ENCODE data around the gene KCNH1.

Gene KCNH1

GRCh38 chr1:210652329-210652954, 481.5 kb downstream of the KCNH1 start:
- DNase-seq (ENCODE audit: extremely low read depth, insufficient read length): no peak
- H3K27me3 ChIP-seq (replicated peaks; ENCODE audit: control insufficient read depth, insufficient read depth, low read length): no peaks in the 10 kb centered on the region

GRCh38 chr1:210650403-210650802, 483.5 kb downstream of the KCNH1 start:
- Histone ChIP-seq H3K36me3 (ENCODE audit: control insufficient read depth, insufficient read depth, low read length) (no peaks in the 10 kb centered on the region), H3K4me3 (replicated peaks; ENCODE audit: low read depth, low read length) (no peak overlapping the region), H3K27me3 (replicated peaks; ENCODE audit: control insufficient read depth, insufficient read depth, low read length) (no peaks in the 10 kb centered on the region)
- TF ChIP-seq CTCF (IDR thresholded peaks at IDR 0.05; ENCODE audit: insufficient read depth, low read length, poor library complexity, severe bottlenecking): no peak
- DNase-seq (ENCODE audit: extremely low read depth, insufficient read length): no peak

More at GRCh38 chr1:210652329-210652954, 481.5 kb downstream of the KCNH1 start:
- Histone ChIP-seq H3K36me3 (ENCODE audit: control insufficient read depth, insufficient read depth, low read length) (no peaks in the 10 kb centered on the region), H3K4me3 (replicated peaks; ENCODE audit: low read depth, low read length) (no peak overlapping the region)
- no peak for TF ChIP-seq CTCF (IDR thresholded peaks at IDR 0.05; ENCODE audit: insufficient read depth, low read length, poor library complexity, severe bottlenecking)

- no peak for TF ChIP-seq CTCF (IDR thresholded peaks at IDR 0.05; ENCODE audit: insufficient read depth, low read length, poor library complexity, severe bottlenecking)
- Histone ChIP-seq H3K4me3 (replicated peaks; ENCODE audit: low read depth, low read length) (no peak overlapping the region), H3K27me3 (replicated peaks; ENCODE audit: control insufficient read depth, insufficient read depth, low read length) (no peaks in the 10 kb centered on the region), H3K36me3 (ENCODE audit: control insufficient read depth, insufficient read depth, low read length) (no peaks in the 10 kb centered on the region)
- no peak for DNase-seq (ENCODE audit: extremely low read depth, insufficient read length)
Observed at GRCh38 chr1:210648588-210649269, 485.2 kb downstream of the KCNH1 start.

- DNase-seq (ENCODE audit: extremely low read depth, insufficient read length): no peak
- no peaks in the 10 kb centered on the region for H3K36me3 ChIP-seq (ENCODE audit: control insufficient read depth, insufficient read depth, low read length)
Observed at GRCh38 chr1:210647406-210648333, 486.3 kb downstream of the KCNH1 start.

GRCh38 chr1:210646258-210646616, 487.7 kb downstream of the KCNH1 start:
- no peak for TF ChIP-seq CTCF (IDR thresholded peaks at IDR 0.05; ENCODE audit: insufficient read depth, low read length, poor library complexity, severe bottlenecking)
- no peak for DNase-seq (ENCODE audit: extremely low read depth, insufficient read length)
- H3K4me3 ChIP-seq (replicated peaks; ENCODE audit: low read depth, low read length): no peak overlapping the region
- H3K27me3 ChIP-seq (replicated peaks; ENCODE audit: control insufficient read depth, insufficient read depth, low read length): no peaks in the 10 kb centered on the region
- no peaks in the 10 kb centered on the region for H3K36me3 ChIP-seq (ENCODE audit: control insufficient read depth, insufficient read depth, low read length)

More at GRCh38 chr1:210647406-210648333, 486.3 kb downstream of the KCNH1 start:
- Histone ChIP-seq H3K27me3 (replicated peaks; ENCODE audit: control insufficient read depth, insufficient read depth, low read length) (no peaks in the 10 kb centered on the region), H3K4me3 (replicated peaks; ENCODE audit: low read depth, low read length) (no peak overlapping the region)
- TF ChIP-seq CTCF (IDR thresholded peaks at IDR 0.05; ENCODE audit: insufficient read depth, low read length, poor library complexity, severe bottlenecking): no peak
